Measurements from ENCODE around the gene RSL1D1. TPM values are rescaled to one million over a fixed set of nuclear protein-coding genes. Genes with fewer than 3 reads are reported as not detected.
"Not testable (repeated sequence)": the region's sequence is repeated elsewhere in the genome, so short reads cannot be mapped to it uniquely, and the experiment has no call there.

The RSL1D1 gene
- polyA plus RNA-seq, 3 donors: 265 to 300 (median 280) TPM

GRCh38 chr16:11799509-11800381 lies 51.6 kb downstream of the RSL1D1 start:
- no peak for DNase-seq (ENCODE audit: low read depth in 3 of 3, low spot score in 2 of 3)

GRCh38 chr16:11799017-11799381 lies 52.3 kb downstream of the RSL1D1 start:
- DNase-seq (ENCODE audit: low read depth in 3 of 3, low spot score in 2 of 3): no peak

- no peak for DNase-seq (ENCODE audit: low read depth in 3 of 3, low spot score in 2 of 3)
Measured at GRCh38 chr16:11797957-11798299, 53.4 kb downstream of the RSL1D1 start.

- DNase-seq (ENCODE audit: low read depth in 3 of 3, low spot score in 2 of 3): peak; percentile 78 to 92 (median 90)
Measured at GRCh38 chr16:11797166-11797956, 54.0 kb downstream of the RSL1D1 start, which contains the start of gene ZC3H7A. Gene ZC3H7A, minus strand, starts transcription at chr16:11797258. Its CDS starts 14,904 bp downstream, at chr16:11782354.

GRCh38 chr16:11796227-11797165 lies 54.8 kb downstream of the RSL1D1 start:
- no peak for DNase-seq (ENCODE audit: low read depth in 3 of 3, low spot score in 2 of 3)

GRCh38 chr16:11795887-11796226 lies 55.5 kb downstream of the RSL1D1 start:
- DNase-seq (ENCODE audit: low read depth in 3 of 3, low spot score in 2 of 3): no peak

- DNase-seq (ENCODE audit: low read depth in 3 of 3, low spot score in 2 of 3): no peak
Measured at GRCh38 chr16:11794996-11795886, 56.1 kb downstream of the RSL1D1 start.

- DNase-seq (ENCODE audit: low read depth in 3 of 3, low spot score in 2 of 3): no peak
Measured at GRCh38 chr16:11794447-11794846, 56.9 kb downstream of the RSL1D1 start.

- DNase-seq (ENCODE audit: low read depth in 3 of 3, low spot score in 2 of 3): no peak
Measured at GRCh38 chr16:11793840-11794239, 57.5 kb downstream of the RSL1D1 start.

- DNase-seq (ENCODE audit: low read depth in 3 of 3, low spot score in 2 of 3): no peak
Measured at GRCh38 chr16:11792410-11793241, 58.7 kb downstream of the RSL1D1 start.

GRCh38 chr16:11791144-11791828 lies 60.1 kb downstream of the RSL1D1 start:
- no peak for DNase-seq (ENCODE audit: low read depth in 3 of 3, low spot score in 2 of 3)

GRCh38 chr16:11788914-11789313 lies 62.4 kb downstream of the RSL1D1 start:
- no peak for DNase-seq (ENCODE audit: low read depth in 3 of 3, low spot score in 2 of 3)

GRCh38 chr16:11784980-11785599 lies 66.3 kb downstream of the RSL1D1 start:
- not testable (repeated sequence) for DNase-seq (ENCODE audit: low read depth in 3 of 3, low spot score in 2 of 3)

- DNase-seq (ENCODE audit: low read depth in 3 of 3, low spot score in 2 of 3): not testable (repeated sequence)
Measured at GRCh38 chr16:11784381-11784780, 67.0 kb downstream of the RSL1D1 start.

- no peak for DNase-seq (ENCODE audit: low read depth in 3 of 3, low spot score in 2 of 3)
Measured at GRCh38 chr16:11784038-11784369, 67.3 kb downstream of the RSL1D1 start.
